Trophoblast cell (in vitro differentiated cells and primary cell): ENCODE results near the gene APOBEC4.

Experiments used
- DNase-seq, 2 donors: peaks; one replicate each; pipeline ENCODE4 v3.0.0-alpha.2; 2016
- H2AFZ ChIP-seq: 2 replicates; pipeline ENCODE4 v1.6.1; 2013; ENCODE audit warnings: low read length, moderate library complexity, mild to moderate bottlenecking; ENCODE audit not compliant: insufficient read depth, poor library complexity
- H2AK5ac ChIP-seq: 2 replicates; pipeline ENCODE4 v1.6.1; 2013; ENCODE audit warnings: mild to moderate bottlenecking, low read length
- H2BK120ac ChIP-seq: 2 replicates; pipeline ENCODE4 v1.6.1; 2013; ENCODE audit warnings: low read length, mild to moderate bottlenecking, moderate library complexity; ENCODE audit not compliant: insufficient read depth, poor library complexity
- H2BK12ac ChIP-seq: 2 replicates; pipeline ENCODE4 v1.6.1; 2013; ENCODE audit warnings: mild to moderate bottlenecking, low read length, moderate library complexity
- H2BK5ac ChIP-seq: 2 replicates; pipeline ENCODE4 v1.6.1; 2013; ENCODE audit warnings: low read length, low read depth, moderate library complexity, mild to moderate bottlenecking; ENCODE audit not compliant: poor library complexity
- H3K14ac ChIP-seq: 2 replicates; pipeline ENCODE4 v1.6.1; 2013; ENCODE audit warnings: mild to moderate bottlenecking, low read length
- H3K18ac ChIP-seq: 2 replicates; pipeline ENCODE4 v1.6.1; 2013; ENCODE audit warnings: mild to moderate bottlenecking, low read length
- H3K23ac ChIP-seq: 2 replicates; pipeline ENCODE4 v1.6.1; 2013; ENCODE audit warnings: low read length
- H3K27ac ChIP-seq: 2 replicates; pipeline ENCODE4 v1.5.1; 2013; ENCODE audit warnings: low read depth, mild to moderate bottlenecking, inconsistent platforms, low read length, moderate library complexity
- H3K27me3 ChIP-seq: 2 replicates; pipeline ENCODE4 v1.6.1; 2013; ENCODE audit warnings: inconsistent platforms, mild to moderate bottlenecking, low read length, moderate library complexity; ENCODE audit not compliant: insufficient read depth
- H3K36me3 ChIP-seq, 2 experiments: 1 replicate in 1 of 2; 2 replicates in 1 of 2; pipeline ENCODE4 v1.6.1; 2013; ENCODE audit warnings: low read length in 2 of 2, mild to moderate bottlenecking in 2 of 2, moderate library complexity in 1 of 2; ENCODE audit not compliant: insufficient read depth in 2 of 2, control insufficient read depth in 1 of 2
- H3K4ac ChIP-seq: 2 replicates; pipeline ENCODE4 v1.6.1; 2013; ENCODE audit warnings: low read depth, mild to moderate bottlenecking, low read length, moderate library complexity
- H3K4me1 ChIP-seq, 2 experiments: 1 replicate in 1 of 2; 2 replicates in 1 of 2; pipeline ENCODE4 v1.6.1; 2013; ENCODE audit warnings: low read length in 2 of 2, mild to moderate bottlenecking in 2 of 2, moderate library complexity in 1 of 2; ENCODE audit not compliant: insufficient read depth in 2 of 2, control insufficient read depth in 1 of 2
- H3K4me2 ChIP-seq: 2 replicates; pipeline ENCODE4 v1.6.1; 2013; ENCODE audit warnings: inconsistent platforms, mild to moderate bottlenecking, low read length, moderate library complexity
- H3K4me3 ChIP-seq: 2 replicates; pipeline ENCODE4 v1.5.1; 2013; ENCODE audit warnings: mild to moderate bottlenecking, low read depth, low read length, inconsistent platforms
- H3K79me1 ChIP-seq: one replicate; pipeline ENCODE4 v1.6.1; 2013; ENCODE audit warnings: low read length
- H3K79me2 ChIP-seq: 2 replicates; pipeline ENCODE4 v1.6.1; 2013; ENCODE audit warnings: low read length, mild to moderate bottlenecking; ENCODE audit not compliant: control insufficient read depth, insufficient read depth, poor library complexity
- H3K9ac ChIP-seq: 2 replicates; pipeline ENCODE4 v1.6.1; 2013; ENCODE audit warnings: mild to moderate bottlenecking, low read length
- H3K9me3 ChIP-seq: 2 replicates; pipeline ENCODE4 v1.6.1; 2013; ENCODE audit warnings: low read depth, mild to moderate bottlenecking, control low read depth, inconsistent platforms, low read length; ENCODE audit not compliant: insufficient read depth
- H4K12ac ChIP-seq: 2 replicates; pipeline ENCODE4 v1.6.1; 2013; ENCODE audit warnings: low read depth, mild to moderate bottlenecking, low read length, moderate library complexity
- H4K8ac ChIP-seq: 2 replicates; pipeline ENCODE4 v1.6.1; 2013; ENCODE audit warnings: low read depth, mild to moderate bottlenecking, low read length, moderate library complexity
- H4K91ac ChIP-seq: one replicate; pipeline ENCODE4 v1.6.1; 2013; ENCODE audit warnings: low read depth, mild to moderate bottlenecking, low read length, moderate library complexity
- WGBS: extraction: QIAGEN DNeasy Blood & Tissue Kit; methylation state at CpG from one replicate; pipeline ENCODE4 v1.1.7; 2013; ENCODE audit warnings: missing lambda C conversion rate; ENCODE audit not compliant: insufficient read length, insufficient coverage; ENCODE audit errors: extremely low coverage; 5-methylcytosine and 5-hydroxymethylcytosine counted together

The APOBEC4 gene

DNA sequence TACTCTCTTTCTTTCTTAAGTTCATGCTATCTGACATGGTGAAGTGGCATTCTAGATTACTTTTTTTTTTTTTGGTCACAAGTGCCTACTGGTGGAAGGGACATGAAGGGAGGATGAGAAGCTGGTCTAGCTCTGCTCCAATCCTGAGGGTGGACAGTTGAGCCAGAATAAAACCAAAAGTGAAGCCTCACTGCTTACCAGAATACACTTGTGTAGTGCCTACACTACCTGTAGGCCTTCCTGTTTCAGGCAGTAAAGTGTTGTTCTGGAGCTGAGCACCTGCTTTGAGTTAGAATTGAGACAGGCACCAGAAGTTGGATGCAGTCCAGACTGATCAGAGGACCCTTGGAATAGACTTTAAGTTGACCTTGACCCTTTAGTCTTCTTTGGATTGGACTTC is 40.4 kb upstream of the APOBEC4 start:
- Histone ChIP-seq H4K91ac (no peak overlapping the region), H3K4me1 (no peaks in the 10 kb centered on the region), H2BK120ac (no peak overlapping the region), H3K9ac (no peak overlapping the region), H4K8ac (no peak overlapping the region), H3K27me3 (no peaks in the 10 kb centered on the region), H2AFZ (no peak overlapping the region), H4K12ac (no peak overlapping the region), H3K4me3 (no peak overlapping the region), H2BK5ac (no peak overlapping the region), H3K27ac (no peak overlapping the region), H3K14ac (no peak overlapping the region), H3K9me3 (no peaks in the 10 kb centered on the region), H2AK5ac (no peak overlapping the region), H3K79me1 (no peaks in the 10 kb centered on the region), H3K4me2 (no peak overlapping the region), H2BK12ac (no peak overlapping the region), H3K23ac (no peak overlapping the region), H3K4ac (no peak overlapping the region), H3K18ac (no peak overlapping the region), H3K79me2 (no peaks in the 10 kb centered on the region), H3K36me3 (no peaks in the 10 kb centered on the region)
- DNase-seq = no peak

DNA sequence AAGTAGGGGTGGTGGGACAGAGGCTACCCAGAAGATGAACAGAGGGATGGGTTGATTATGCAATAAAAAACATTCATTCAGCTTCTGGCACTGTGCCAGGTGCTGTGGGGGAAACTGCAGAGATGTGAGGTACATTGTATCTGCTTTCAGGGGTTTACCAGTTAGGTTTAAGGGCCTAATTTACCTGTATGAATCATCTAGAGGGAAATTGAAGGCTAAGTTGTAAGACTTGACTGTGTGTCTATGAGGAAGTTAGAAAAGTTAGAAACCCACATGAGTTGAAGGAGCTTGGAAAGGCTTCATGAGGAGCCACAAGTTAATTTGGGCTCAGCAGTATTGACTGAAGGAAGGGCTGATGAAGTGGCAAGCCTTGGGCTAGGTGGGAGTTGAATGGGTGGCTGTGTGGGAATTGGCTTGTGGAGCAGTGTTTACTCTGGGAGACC is 36.7 kb upstream of the APOBEC4 start:
- no peak overlapping the region for H2AFZ ChIP-seq
- H3K4ac ChIP-seq = no peak overlapping the region
- no peaks in the 10 kb centered on the region for H3K27me3 ChIP-seq
- no peak overlapping the region for H4K12ac ChIP-seq
- no peak overlapping the region for H4K8ac ChIP-seq
- H3K4me3 ChIP-seq = no peak overlapping the region
- no peaks in the 10 kb centered on the region for H3K79me1 ChIP-seq
- no peak overlapping the region for H2BK5ac ChIP-seq
- no peak overlapping the region for H2BK120ac ChIP-seq
- H2BK12ac ChIP-seq = no peak overlapping the region
- H3K79me2 ChIP-seq = no peaks in the 10 kb centered on the region
- H3K14ac ChIP-seq = no peak overlapping the region
- no peak overlapping the region for H4K91ac ChIP-seq
- no peak for DNase-seq
- no peaks in the 10 kb centered on the region for H3K36me3 ChIP-seq
- H3K23ac ChIP-seq = no peak overlapping the region
- no peaks in the 10 kb centered on the region for H3K4me1 ChIP-seq
- H3K9ac ChIP-seq = no peak overlapping the region
- no peak overlapping the region for H3K4me2 ChIP-seq
- H3K18ac ChIP-seq = no peak overlapping the region
- no peak overlapping the region for H2AK5ac ChIP-seq
- H3K27ac ChIP-seq = no peak overlapping the region
- no peaks in the 10 kb centered on the region for H3K9me3 ChIP-seq

DNA sequence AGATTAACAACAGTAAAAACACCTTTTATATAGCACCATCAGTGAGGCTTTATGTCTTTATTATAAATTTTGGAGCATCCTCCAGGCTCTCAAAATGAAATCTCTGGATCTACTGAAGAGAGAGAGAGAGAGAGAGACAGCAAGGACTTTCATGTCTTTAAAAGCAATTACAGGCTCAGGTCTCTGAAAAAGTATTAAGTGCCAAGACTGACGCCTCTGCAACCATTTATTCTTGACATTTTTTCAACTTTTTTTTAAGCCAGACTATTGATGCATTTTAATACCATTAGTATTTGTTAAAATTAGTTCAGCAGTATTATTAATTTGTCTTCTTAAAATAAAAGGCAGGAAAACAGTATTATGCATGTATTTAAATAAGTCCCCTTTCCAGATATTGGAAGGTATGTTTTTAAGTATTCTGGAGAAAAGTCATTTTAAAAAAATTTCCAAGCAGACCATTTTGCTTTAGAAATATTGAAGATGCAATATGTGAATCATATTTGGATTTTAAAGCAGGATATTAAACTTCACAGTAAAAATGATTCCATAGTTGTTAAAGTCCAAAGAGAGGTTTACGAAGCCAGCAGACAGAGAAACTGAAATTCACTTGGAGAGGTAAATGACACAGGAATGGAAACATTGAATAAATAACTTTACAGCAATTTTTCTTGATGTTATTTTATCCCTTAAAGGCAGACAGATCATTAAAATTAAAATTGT is 35.4 kb upstream of the APOBEC4 start:
- WGBS = no CpG with 5 or more reads among the region's 2 CpGs
- no peak overlapping the region for H4K91ac ChIP-seq

DNA sequence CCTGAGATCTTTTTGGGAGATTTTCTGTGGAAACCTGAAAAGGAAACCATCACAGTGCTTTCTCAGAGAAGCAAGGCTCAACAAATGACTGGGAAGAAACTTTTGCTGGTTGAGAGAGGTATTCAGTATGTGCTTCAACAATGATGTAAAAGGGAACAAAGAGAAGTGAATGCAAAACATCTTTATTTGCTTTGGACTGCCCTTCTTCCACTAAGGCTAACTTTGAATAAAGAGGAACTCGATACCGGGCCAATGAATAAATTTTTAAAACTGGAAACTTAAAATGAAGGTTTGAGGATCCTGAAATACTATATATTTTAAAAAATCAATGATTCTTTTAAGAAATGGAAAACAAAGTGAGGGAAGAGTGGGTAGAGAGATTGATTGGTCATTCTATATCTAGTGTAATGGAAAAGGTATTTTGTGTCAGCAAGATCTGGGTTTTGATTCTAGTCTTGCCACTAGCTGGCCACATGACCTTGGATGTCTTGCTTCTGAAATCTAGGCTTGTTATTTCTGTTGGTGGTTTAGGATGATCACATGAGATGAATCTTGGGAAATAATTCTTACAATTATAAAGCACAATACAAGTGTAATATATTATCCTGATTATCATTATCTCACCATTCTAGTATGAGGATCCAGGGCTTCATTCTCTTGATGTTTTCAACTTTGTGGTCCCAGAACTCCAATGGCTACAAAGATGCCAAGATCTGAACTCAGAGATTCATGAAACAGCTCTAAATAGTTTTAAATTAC is 34.6 kb upstream of the APOBEC4 start:
- H3K27me3 ChIP-seq = no peaks in the 10 kb centered on the region
- H4K12ac ChIP-seq = no peak overlapping the region
- no peak overlapping the region for H3K9ac ChIP-seq
- no peak overlapping the region for H2BK12ac ChIP-seq
- H3K27ac ChIP-seq = no peak overlapping the region
- H3K4me2 ChIP-seq = no peak overlapping the region
- H3K9me3 ChIP-seq = no peaks in the 10 kb centered on the region
- no peak overlapping the region for H3K18ac ChIP-seq
- H3K4ac ChIP-seq = no peak overlapping the region
- H2AK5ac ChIP-seq = no peak overlapping the region
- DNase-seq = no peak
- H2BK5ac ChIP-seq = no peak overlapping the region
- no peak overlapping the region for H2BK120ac ChIP-seq
- no peak overlapping the region for H3K14ac ChIP-seq
- WGBS = no CpG with 5 or more reads among the region's 2 CpGs
- H3K4me3 ChIP-seq = no peak overlapping the region
- no peaks in the 10 kb centered on the region for H3K79me1 ChIP-seq
- no peak overlapping the region for H4K8ac ChIP-seq
- no peak overlapping the region for H2AFZ ChIP-seq
- no peak overlapping the region for H4K91ac ChIP-seq
- no peaks in the 10 kb centered on the region for H3K79me2 ChIP-seq
- no peak overlapping the region for H3K23ac ChIP-seq
- no peaks in the 10 kb centered on the region for H3K4me1 ChIP-seq
- H3K36me3 ChIP-seq = no peaks in the 10 kb centered on the region

More for the DNA sequence above, 35.4 kb upstream of the APOBEC4 start:
- H3K4ac ChIP-seq = no peak overlapping the region
- H4K8ac ChIP-seq = no peak overlapping the region
- no peak overlapping the region for H3K4me3 ChIP-seq
- no peaks in the 10 kb centered on the region for H3K79me2 ChIP-seq
- no peak overlapping the region for H3K18ac ChIP-seq
- no peaks in the 10 kb centered on the region for H3K27me3 ChIP-seq
- DNase-seq = no peak
- H3K23ac ChIP-seq = no peak overlapping the region
- no peak overlapping the region for H2AK5ac ChIP-seq
- no peak overlapping the region for H2BK12ac ChIP-seq
- no peak overlapping the region for H3K4me2 ChIP-seq
- no peaks in the 10 kb centered on the region for H3K9me3 ChIP-seq
- H3K36me3 ChIP-seq = no peaks in the 10 kb centered on the region
- no peaks in the 10 kb centered on the region for H3K4me1 ChIP-seq
- H2AFZ ChIP-seq = no peak overlapping the region
- H3K9ac ChIP-seq = no peak overlapping the region
- no peak overlapping the region for H3K27ac ChIP-seq
- H3K14ac ChIP-seq = no peak overlapping the region
- no peak overlapping the region for H2BK5ac ChIP-seq
- no peak overlapping the region for H4K12ac ChIP-seq
- H2BK120ac ChIP-seq = no peak overlapping the region
- H3K79me1 ChIP-seq = no peaks in the 10 kb centered on the region
